Vagina (tissue), 2 donors: ENCODE results near the gene NAP1L1. TPM values are rescaled to one million over a fixed set of nuclear protein-coding genes. Genes with fewer than 3 reads are reported as not detected.

Source experiments
- DNase-seq, 2 donors: peaks; one replicate each; pipeline ENCODE4 v3.0.0-alpha.2; 2017; ENCODE audit errors: extremely low spot score in 2 of 2
- H3K27ac ChIP-seq: fragments of 200-600 bp; sonication (generic); one replicate; pipeline ENCODE4 v1.5.1; 2019
- H3K27me3 ChIP-seq: fragments of 200-600 bp; sonication (generic); one replicate; pipeline ENCODE4 v1.5.1; 2019
- H3K36me3 ChIP-seq, 2 donors: fragments of 200-600 bp; sonication (generic); one replicate each; pipeline ENCODE4 v1.5.1; 2017 to 2019
- H3K4me1 ChIP-seq: fragments of 200-600 bp; sonication (generic); one replicate; pipeline ENCODE4 v1.5.1; 2019
- H3K4me3 ChIP-seq, 2 donors: fragments of 200-600 bp; sonication (generic); 1 replicate in 1 of 2; 2 replicates in 1 of 2; pipeline ENCODE4 v1.5.1; 2016 to 2019
- H3K9me3 ChIP-seq: fragments of 200-600 bp; sonication (generic); one replicate; pipeline ENCODE4 v1.5.1; 2019
- CTCF ChIP-seq, 3 experiments: fragments of 450-650 bp in 2 of 3; fragments of 200-600 bp in 1 of 3; sonication (generic) in 1 of 3; IDR thresholded peaks; one replicate each; pipeline ENCODE4 v1.5.1; 2017 to 2019; ENCODE audit warnings: antibody characterized with exemption in 3 of 3, mild to moderate bottlenecking in 2 of 3, moderate library complexity in 2 of 3
- POLR2A ChIP-seq, 2 donors: fragments of 450-650 bp; IDR thresholded peaks; one replicate each; pipeline ENCODE4 v1.6.1; 2017; ENCODE audit warnings: antibody characterized with exemption in 2 of 2, mild to moderate bottlenecking in 2 of 2, moderate library complexity in 2 of 2
- POLR2AphosphoS5 ChIP-seq, 2 donors: sonication (generic); formaldehyde crosslinking; IDR thresholded peaks; one replicate each; pipeline ENCODE4 v1.9.0; 2017; ENCODE audit warnings: antibody characterized with exemption in 2 of 2, mild to moderate bottlenecking in 2 of 2, low read depth in 1 of 2; ENCODE audit not compliant: insufficient read depth in 1 of 2
- intact Hi-C: fragments of 100-400 bp; cut with DNase I; formaldehyde crosslinking; loops from one replicate; pipeline ENCODE4 v1.15.1; 2023
- total RNA-seq: library from RNA; depleted of rRNA; stranded (reverse); fragments of >200 nt; gene quantifications from one replicate; pipeline ENCODE4 v1.2.3, GENCODE V29; 2016

NAP1L1 gene
- total RNA-seq, result 318 TPM

GRCh38 chr12:76083904-76084862 lies at the start of gene NAP1L1:
NAP1L1 (minus strand) TSS chr12:76084685; CDS start chr12:76074219, 10,466 bp downstream.
- H3K27ac ChIP-seq, result peak within 1 kb of the TSS; percentile 97
- no peaks in the 10 kb centered on the region for H3K27me3 ChIP-seq
- peak within 1 kb of the TSS; percentile 79 to 87 for H3K4me3 ChIP-seq
- peaks cover 46% of the 10 kb centered on the region for H3K4me1 ChIP-seq
- intact Hi-C loops, result no loop called here
- no peaks in the 10 kb centered on the region for H3K36me3 ChIP-seq
- DNase-seq, result peak in 1 of 2 donors; percentile 99
- no peaks in the 10 kb centered on the region for H3K9me3 ChIP-seq
- TF ChIP-seq CTCF (IDR thresholded peaks at IDR 0.05) (no peak), POLR2A (IDR thresholded peaks at IDR 0.05) (peak in 1 of 2 donors; percentile 94), POLR2AphosphoS5 (IDR thresholded peaks at IDR 0.05; ENCODE audit: insufficient read depth in 1 of 2, low read depth in 1 of 2) (peak; percentile 69 to 97)

- no peak for DNase-seq
- intact Hi-C loops, result no loop called here
- H3K27me3 ChIP-seq, result no peaks in the 10 kb centered on the region
- H3K9me3 ChIP-seq, result no peaks in the 10 kb centered on the region
- no peaks in the 10 kb centered on the region for H3K4me1 ChIP-seq
- no peaks in the 10 kb centered on the region for H3K36me3 ChIP-seq
- H3K4me3 ChIP-seq, result no peak overlapping the region
- TF ChIP-seq POLR2AphosphoS5 (IDR thresholded peaks at IDR 0.05; ENCODE audit: insufficient read depth in 1 of 2, low read depth in 1 of 2), result no peak
- TF ChIP-seq POLR2A (IDR thresholded peaks at IDR 0.05), result no peak
- TF ChIP-seq CTCF (IDR thresholded peaks at IDR 0.05), result no peak
- no peak overlapping the region for H3K27ac ChIP-seq
These were observed 43.1 kb upstream of the NAP1L1 start for GRCh38 chr12:76127588-76127987.

GRCh38 chr12:76124456-76124855 lies 40.0 kb upstream of the NAP1L1 start:
- H3K9me3 ChIP-seq, result no peaks in the 10 kb centered on the region
- no peak overlapping the region for H3K4me3 ChIP-seq
- no peaks in the 10 kb centered on the region for H3K27me3 ChIP-seq
- DNase-seq, result no peak
- no peak for TF ChIP-seq CTCF (IDR thresholded peaks at IDR 0.05)
- no peak for TF ChIP-seq POLR2AphosphoS5 (IDR thresholded peaks at IDR 0.05; ENCODE audit: insufficient read depth in 1 of 2, low read depth in 1 of 2)
- no peak for TF ChIP-seq POLR2A (IDR thresholded peaks at IDR 0.05)
- no peaks in the 10 kb centered on the region for H3K4me1 ChIP-seq
- no peak overlapping the region for H3K27ac ChIP-seq
- no peaks in the 10 kb centered on the region for H3K36me3 ChIP-seq
- intact Hi-C loops, result no loop called here

GRCh38 chr12:76123259-76124212 lies 39.1 kb upstream of the NAP1L1 start:
- Histone ChIP-seq H3K36me3 (no peaks in the 10 kb centered on the region), H3K27me3 (no peaks in the 10 kb centered on the region), H3K27ac (no peak overlapping the region), H3K4me1 (no peaks in the 10 kb centered on the region), H3K9me3 (no peaks in the 10 kb centered on the region), H3K4me3 (no peak overlapping the region)
- DNase-seq, result no peak
- TF ChIP-seq CTCF (IDR thresholded peaks at IDR 0.05) (no peak), POLR2AphosphoS5 (IDR thresholded peaks at IDR 0.05; ENCODE audit: insufficient read depth in 1 of 2, low read depth in 1 of 2) (no peak), POLR2A (IDR thresholded peaks at IDR 0.05) (no peak)
- intact Hi-C loops, result no loop called here
